HFFc6 (cell line): ENCODE measurements around the gene CMTM6. TPM values are rescaled to one million over a fixed set of nuclear protein-coding genes. Genes with fewer than 3 reads are reported as not detected.
"Not testable (repeated sequence)": the region's sequence is repeated elsewhere in the genome, so short reads cannot be mapped to it uniquely, and the experiment has no call there.

Source experiments
- DNase-seq: peaks from one replicate; pipeline ENCODE4 v3.0.0-alpha.2; 2018
- H3K27ac Mint-ChIP-seq: 2 replicates; pipeline ENCODE4 v1.8.0; 2020; ENCODE audit warnings: mild to moderate bottlenecking, mixed read lengths
- H3K27me3 Mint-ChIP-seq: 2 replicates; pipeline ENCODE4 v1.8.0; 2021; ENCODE audit warnings: mild to moderate bottlenecking, moderate library complexity, mixed read lengths; ENCODE audit not compliant: insufficient read depth
- H3K36me3 Mint-ChIP-seq: 2 replicates; pipeline ENCODE4 v1.8.0; 2021; ENCODE audit warnings: low read depth, mixed read lengths
- H3K4me1 Mint-ChIP-seq: 2 replicates; pipeline ENCODE4 v1.8.0; 2020; ENCODE audit warnings: low read depth, mixed read lengths
- H3K4me3 Mint-ChIP-seq: 2 replicates; pipeline ENCODE4 v1.8.0; 2020; ENCODE audit warnings: mild to moderate bottlenecking, moderate library complexity, mixed read lengths
- H3K9me3 Mint-ChIP-seq: 2 replicates; pipeline ENCODE4 v1.8.0; 2020; ENCODE audit warnings: mild to moderate bottlenecking, mixed read lengths
- total RNA-seq, 6 experiments: library from RNA; stranded (reverse); fragmentation: NEBNext Ultra II Directional; extraction: Animal tissue kit (Norgen Biotek cat#: 25700); gene quantifications; 2 replicates in 1 of 6; 3 replicates in 5 of 6; pipeline ENCODE4 v1.2.3, GENCODE V29; 2021
- TF ChIP-seq, protein P1 (sequence below): fragments of 200-600 bp; sonication (generic); IDR thresholded peaks from 2 replicates; pipeline ENCODE4 v1.5.0; 2021; ENCODE audit warnings: antibody characterized with exemption, mild to moderate bottlenecking

Gene CMTM6
- total RNA-seq, 6 experiments from 2014 or later, result 55.7 to 68.0 (median 62.7) TPM

GRCh38 chr3:32525720-32526119 lies 23.1 kb upstream of the CMTM6 start:
- H3K4me3 Mint-ChIP-seq, result no peak overlapping the region
- no peaks in the 10 kb centered on the region; the same call in 1 of the 2 replicates for H3K27me3 Mint-ChIP-seq
- no peaks in the 10 kb centered on the region for H3K9me3 Mint-ChIP-seq
- no peak for DNase-seq
- TF ChIP-seq, protein P1, sequence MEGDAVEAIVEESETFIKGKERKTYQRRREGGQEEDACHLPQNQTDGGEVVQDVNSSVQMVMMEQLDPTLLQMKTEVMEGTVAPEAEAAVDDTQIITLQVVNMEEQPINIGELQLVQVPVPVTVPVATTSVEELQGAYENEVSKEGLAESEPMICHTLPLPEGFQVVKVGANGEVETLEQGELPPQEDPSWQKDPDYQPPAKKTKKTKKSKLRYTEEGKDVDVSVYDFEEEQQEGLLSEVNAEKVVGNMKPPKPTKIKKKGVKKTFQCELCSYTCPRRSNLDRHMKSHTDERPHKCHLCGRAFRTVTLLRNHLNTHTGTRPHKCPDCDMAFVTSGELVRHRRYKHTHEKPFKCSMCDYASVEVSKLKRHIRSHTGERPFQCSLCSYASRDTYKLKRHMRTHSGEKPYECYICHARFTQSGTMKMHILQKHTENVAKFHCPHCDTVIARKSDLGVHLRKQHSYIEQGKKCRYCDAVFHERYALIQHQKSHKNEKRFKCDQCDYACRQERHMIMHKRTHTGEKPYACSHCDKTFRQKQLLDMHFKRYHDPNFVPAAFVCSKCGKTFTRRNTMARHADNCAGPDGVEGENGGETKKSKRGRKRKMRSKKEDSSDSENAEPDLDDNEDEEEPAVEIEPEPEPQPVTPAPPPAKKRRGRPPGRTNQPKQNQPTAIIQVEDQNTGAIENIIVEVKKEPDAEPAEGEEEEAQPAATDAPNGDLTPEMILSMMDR, result no peak
- peaks cover under 1% of the 10 kb centered on the region for H3K4me1 Mint-ChIP-seq
- no peak overlapping the region for H3K27ac Mint-ChIP-seq
- H3K36me3 Mint-ChIP-seq, result peaks cover 5% of the 10 kb centered on the region

DNA sequence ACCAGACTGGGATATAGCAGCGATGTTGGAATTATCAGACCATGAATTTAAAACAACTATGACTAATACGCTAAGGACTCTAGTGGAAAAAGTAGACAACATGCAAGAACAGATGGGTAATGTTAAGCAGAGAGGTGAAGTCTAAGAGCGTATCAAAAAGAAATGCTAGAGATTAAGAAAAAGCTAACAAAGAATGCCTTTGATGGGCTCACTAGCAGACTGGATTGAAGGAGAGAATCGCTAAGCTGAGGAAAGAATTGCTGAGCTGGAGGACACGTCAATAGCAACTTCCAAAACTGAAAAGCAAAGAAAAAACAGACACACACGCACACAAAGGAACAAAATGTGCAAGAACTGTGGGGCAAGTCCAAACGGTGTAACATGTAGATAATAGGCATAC lies 20.0 kb upstream of the CMTM6 start:
- H3K4me3 Mint-ChIP-seq, result no peak overlapping the region
- no peaks in the 10 kb centered on the region for H3K9me3 Mint-ChIP-seq
- H3K4me1 Mint-ChIP-seq, result no peaks in the 10 kb centered on the region
- TF ChIP-seq, protein P1, result no peak
- peaks cover 10% of the 10 kb centered on the region for H3K36me3 Mint-ChIP-seq
- H3K27me3 Mint-ChIP-seq, result no peaks in the 10 kb centered on the region; the same call in 1 of the 2 replicates
- no peak overlapping the region for H3K27ac Mint-ChIP-seq
- no peak for DNase-seq

DNA sequence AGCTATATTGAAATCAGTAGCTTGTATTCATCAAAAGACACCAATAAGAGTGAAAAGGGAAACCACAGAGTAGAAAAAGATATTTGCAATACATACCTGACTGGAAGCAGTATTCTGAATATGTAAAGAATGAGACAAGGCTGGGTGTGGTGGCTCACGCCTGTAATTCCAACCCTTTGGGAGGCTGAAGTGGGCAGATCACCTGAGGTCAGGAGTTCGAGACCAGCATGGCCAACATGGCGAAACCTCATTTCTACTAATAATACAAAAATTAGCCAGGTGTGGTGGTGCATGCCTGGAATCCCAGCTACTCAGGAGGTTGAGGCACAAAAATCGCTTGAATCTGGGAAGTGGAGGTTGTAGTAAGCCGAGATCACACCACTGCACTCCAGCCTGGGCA lies 16.3 kb upstream of the CMTM6 start:
- DNase-seq, H3K4me1 Mint-ChIP-seq, H3K36me3 Mint-ChIP-seq, H3K27ac Mint-ChIP-seq, H3K4me3 Mint-ChIP-seq, H3K27me3 Mint-ChIP-seq, H3K9me3 Mint-ChIP-seq: not testable (repeated sequence)

DNA sequence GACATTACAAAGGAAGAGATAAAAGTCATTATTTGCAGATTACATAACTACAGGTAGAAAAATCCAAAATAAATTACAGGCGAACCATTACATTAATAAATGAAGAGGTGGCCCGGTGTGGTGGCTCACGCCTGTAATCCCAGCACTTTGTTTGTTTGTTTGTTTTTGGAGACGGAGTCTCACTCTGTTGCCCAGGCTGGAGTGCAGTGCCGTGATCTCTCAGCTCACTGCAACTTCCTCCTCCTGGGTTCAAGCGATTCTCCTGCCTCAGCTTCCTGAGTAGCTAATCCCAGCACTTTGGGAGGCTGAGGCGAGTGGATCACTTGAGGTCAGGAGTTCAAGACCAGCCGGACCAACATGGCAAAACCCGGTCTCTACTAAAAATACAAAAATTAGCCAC lies 14.1 kb upstream of the CMTM6 start:
- not testable (repeated sequence) for H3K36me3 Mint-ChIP-seq, H3K9me3 Mint-ChIP-seq, H3K4me3 Mint-ChIP-seq, H3K27me3 Mint-ChIP-seq, H3K27ac Mint-ChIP-seq, H3K4me1 Mint-ChIP-seq, DNase-seq

DNA sequence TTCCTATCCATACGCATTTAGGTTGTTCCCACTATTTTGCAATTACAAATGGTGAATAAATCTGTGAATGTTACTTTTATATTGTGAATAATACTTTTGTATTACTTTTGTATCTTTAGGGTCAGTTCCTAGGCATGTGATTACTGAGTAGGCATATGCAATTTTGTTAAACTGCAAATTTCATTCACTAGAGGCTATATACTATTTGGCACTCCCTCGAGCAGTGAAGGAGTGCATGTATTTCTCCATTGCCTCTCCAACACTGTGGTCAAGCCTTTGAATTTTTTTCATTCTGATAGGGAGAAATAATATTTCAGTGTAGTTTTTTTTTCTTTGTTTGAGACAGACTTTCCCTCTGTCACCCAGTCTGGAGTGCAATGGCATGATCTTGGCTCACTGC lies 8.4 kb upstream of the CMTM6 start:
- Mint-ChIP-seq H3K4me3 (no peak overlapping the region), H3K27ac (no peak overlapping the region), H3K9me3 (no peaks in the 10 kb centered on the region), H3K4me1 (peaks cover 5% of the 10 kb centered on the region), H3K27me3 (peaks cover under 1% of the 10 kb centered on the region), H3K36me3 (no peaks in the 10 kb centered on the region)
- TF ChIP-seq, protein P1, result no peak
- no peak for DNase-seq

DNA sequence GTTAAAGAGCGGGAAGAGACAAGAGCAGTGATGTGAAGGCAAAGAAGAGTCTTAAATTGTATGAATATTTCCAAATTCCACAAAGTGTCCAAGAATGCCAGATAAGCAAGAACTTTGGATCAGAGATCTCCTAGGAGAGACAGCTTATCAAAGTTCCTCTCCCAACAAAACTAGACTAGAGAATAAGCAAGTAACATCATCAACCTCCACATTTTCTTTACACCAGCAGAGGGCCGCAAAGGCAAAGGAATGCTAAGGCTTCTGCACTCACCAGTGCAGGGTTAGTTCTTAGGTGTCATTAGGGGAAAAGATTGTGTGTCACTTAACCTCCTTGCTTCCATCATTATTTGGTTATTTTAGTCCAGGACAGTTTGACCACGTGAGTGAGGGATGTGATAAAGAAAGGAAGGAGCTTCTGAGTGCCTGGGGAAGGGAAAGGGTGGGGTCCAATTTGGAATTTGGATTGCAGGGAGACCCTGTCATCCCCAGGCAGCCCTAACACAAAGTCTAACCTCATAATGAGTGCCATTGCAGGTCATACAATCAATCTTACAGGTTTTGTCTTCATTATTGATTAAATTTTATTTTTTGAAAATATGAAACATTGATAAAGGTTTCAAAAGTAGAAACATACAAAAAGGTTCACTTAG lies 7.5 kb upstream of the CMTM6 start:
- TF ChIP-seq, protein P1, result peak; percentile 90
- H3K27ac Mint-ChIP-seq, result no peak overlapping the region

More for the DNA sequence above, 7.5 kb upstream of the CMTM6 start:
- H3K4me3 Mint-ChIP-seq, result no peak overlapping the region
- peaks cover 5% of the 10 kb centered on the region for H3K4me1 Mint-ChIP-seq
- H3K36me3 Mint-ChIP-seq, result no peaks in the 10 kb centered on the region
- H3K27me3 Mint-ChIP-seq, result no peaks in the 10 kb centered on the region; the same call in 1 of the 2 replicates
- no peaks in the 10 kb centered on the region for H3K9me3 Mint-ChIP-seq
- peak; percentile 69 for DNase-seq
